Liver (tissue), 9 donors: ENCODE measurements around the gene ZNF618. TPM values are rescaled to one million over a fixed set of nuclear protein-coding genes. Genes with fewer than 3 reads are reported as not detected.
"Not testable (repeated sequence)": the region's sequence is repeated elsewhere in the genome, so short reads cannot be mapped to it uniquely, and the experiment has no call there.

ENCODE experiments used
- DNase-seq: peaks from one replicate; pipeline ENCODE4 v3.0.0-alpha.2; 2017; ENCODE audit warnings: low spot score
- H3K27ac ChIP-seq, 2 donors: one replicate each; pipeline ENCODE4 v1.7.0; 2013; ENCODE audit warnings: inconsistent platforms in 2 of 2, low read length in 2 of 2, control low read depth in 1 of 2, low read depth in 1 of 2, mild to moderate bottlenecking in 1 of 2
- H3K27me3 ChIP-seq, 4 donors: one replicate each; pipeline versions ENCODE4 v1.6.1 to v1.7.0; 2013; ENCODE audit warnings: low read length in 3 of 4, inconsistent platforms in 1 of 4, mild to moderate bottlenecking in 1 of 4, moderate library complexity in 1 of 4; ENCODE audit not compliant: control insufficient read depth in 4 of 4, insufficient read depth in 4 of 4
- H3K36me3 ChIP-seq, 4 donors: one replicate each; pipeline versions ENCODE4 v1.6.1 to v1.7.0; 2013; ENCODE audit warnings: low read length in 3 of 4, mild to moderate bottlenecking in 3 of 4, low read depth in 1 of 4, moderate library complexity in 1 of 4; ENCODE audit not compliant: control insufficient read depth in 4 of 4, insufficient read depth in 3 of 4
- H3K4me1 ChIP-seq, 4 donors: one replicate each; pipeline versions ENCODE4 v1.6.1 to v1.7.0; 2013; ENCODE audit warnings: low read length in 3 of 4, mild to moderate bottlenecking in 3 of 4, moderate library complexity in 1 of 4; ENCODE audit not compliant: control insufficient read depth in 4 of 4, insufficient read depth in 4 of 4
- H3K4me3 ChIP-seq, 3 donors: one replicate each; pipeline versions ENCODE4 v1.6.1 to v1.7.0; 2013; ENCODE audit warnings: low read length in 3 of 3, control low read depth in 1 of 3, low read depth in 1 of 3, mild to moderate bottlenecking in 1 of 3
- H3K9ac ChIP-seq, 2 donors: one replicate each; pipeline ENCODE4 v1.7.0; 2013; ENCODE audit warnings: low read length in 2 of 2, mild to moderate bottlenecking in 2 of 2, moderate library complexity in 2 of 2, control low read depth in 1 of 2, low read depth in 1 of 2
- H3K9me3 ChIP-seq, 4 donors: one replicate each; pipeline versions ENCODE4 v1.6.1 to v1.7.0; 2013; ENCODE audit warnings: low read length in 3 of 4; ENCODE audit not compliant: control insufficient read depth in 4 of 4
- CTCF ChIP-seq: fragments of 150-350 bp; IDR thresholded peaks from 2 replicates; pipeline ENCODE4 v1.5.1; 2017; ENCODE audit warnings: improper control_type of control experiment, low read depth, low read length; ENCODE audit not compliant: missing input control
- FOXA1 ChIP-seq: IDR thresholded peaks from 2 replicates; pipeline ENCODE4 v1.6.1; 2016; ENCODE audit warnings: antibody characterized with exemption
- FOXA2 ChIP-seq: IDR thresholded peaks from 2 replicates; pipeline ENCODE4 v1.6.1; 2016; ENCODE audit warnings: antibody characterized with exemption
- GABPA ChIP-seq, 2 donors: IDR thresholded peaks in 1 of 2; conservative IDR thresholded peaks in 1 of 2; 2 replicates each; pipeline ENCODE4 v1.6.1; 2016; ENCODE audit warnings: antibody characterized with exemption in 2 of 2, mild to moderate bottlenecking in 1 of 2, moderate library complexity in 1 of 2
- JUND ChIP-seq, 2 donors: IDR thresholded peaks; 2 replicates each; pipeline ENCODE4 v1.6.1; 2016; ENCODE audit warnings: antibody characterized with exemption in 2 of 2
- MAX ChIP-seq: IDR thresholded peaks from 2 replicates; pipeline ENCODE4 v1.6.1; 2016; ENCODE audit warnings: antibody characterized with exemption
- NR2F2 ChIP-seq: IDR thresholded peaks from 2 replicates; pipeline ENCODE4 v1.6.1; 2016; ENCODE audit warnings: antibody characterized with exemption
- RAD21 ChIP-seq, 2 donors: IDR thresholded peaks; 2 replicates each; pipeline ENCODE4 v1.6.1; 2016; ENCODE audit warnings: antibody characterized with exemption in 2 of 2, mild to moderate bottlenecking in 2 of 2
- SP1 ChIP-seq: IDR thresholded peaks from 2 replicates; pipeline ENCODE4 v1.6.1; 2018; ENCODE audit warnings: antibody characterized with exemption, mild to moderate bottlenecking
- TAF1 ChIP-seq: conservative IDR thresholded peaks from 2 replicates; pipeline ENCODE4 v1.6.1; 2016; ENCODE audit warnings: antibody characterized with exemption, mild to moderate bottlenecking
- YY1 ChIP-seq: IDR thresholded peaks from 2 replicates; pipeline ENCODE4 v1.6.1; 2016; ENCODE audit warnings: antibody characterized with exemption, mild to moderate bottlenecking
- WGBS: extraction: QIAGEN DNeasy Blood & Tissue Kit; methylation state at CpG from one replicate; pipeline ENCODE4 v1.1.7; 2013; 5-methylcytosine and 5-hydroxymethylcytosine counted together
- polyA plus RNA-seq, 2 donors: library from polyadenylated mRNA; stranded (reverse) in 1 of 2; unstranded in 1 of 2; fragments of 200-250 nt in 1 of 2; fragments of >200 nt in 1 of 2; fragmentation: Nextera tagmentation in 1 of 2; extraction: Ambion mirVana in 1 of 2; gene quantifications; one replicate each; pipeline versions ENCODE4 v1.2.1 to v1.2.3, GENCODE V29; 2013 to 2015
- total RNA-seq, 2 donors: library from RNA; depleted of rRNA; stranded (reverse); fragments of >200 nt; gene quantifications; one replicate each; pipeline ENCODE4 v1.2.3, GENCODE V29; 2014
- TF ChIP-seq, protein P1 (sequence below): IDR thresholded peaks from 2 replicates; pipeline ENCODE4 v1.6.1; 2016; ENCODE audit warnings: antibody characterized with exemption
- donor health status: healthy.
- donor health status: healthy.
- donor health status: healthy.
- donor health status: healthy.
- donor health status: healthy.

Gene ZNF618
- total and polyA plus RNA-seq, 4 donors: 2.2 to 6.5 (median 3.7) TPM

DNA sequence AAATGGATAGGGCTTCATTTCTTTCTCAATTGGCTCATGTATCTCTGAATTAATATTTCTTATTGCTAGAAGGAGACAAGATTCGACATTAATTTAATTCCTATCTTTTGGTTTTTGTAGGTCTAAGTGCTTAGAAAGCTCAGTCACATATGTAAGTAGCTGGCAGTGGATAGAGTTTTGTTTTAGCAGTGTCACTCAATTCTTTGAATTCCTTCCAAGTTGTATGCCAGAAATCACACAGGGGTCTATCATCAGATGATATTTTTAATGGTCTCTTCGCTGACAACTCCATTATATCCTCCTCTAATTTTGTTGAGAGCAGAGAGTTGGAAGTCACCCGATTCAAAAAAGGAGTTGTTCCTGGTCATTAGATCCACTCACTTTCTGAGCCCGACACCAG lies 119.3 kb downstream of the ZNF618 start:
- TF ChIP-seq FOXA2: no peak
- no peak for TF ChIP-seq CTCF
- TF ChIP-seq GABPA (IDR thresholded peaks at IDR 0.05 in 1 of 2, conservative IDR thresholded peaks at IDR 0.05 in 1 of 2): no peak
- Histone ChIP-seq H3K9ac (no peak overlapping the region), H3K4me1 (peaks cover 25 to 56% (median 43%) of the 10 kb centered on the region in 4 donors), H3K27me3 (no peaks in the 10 kb centered on the region), H3K27ac (no peak overlapping the region), H3K36me3 (peaks cover 0 to 3% (median 0%) of the 10 kb centered on the region in 4 donors), H3K9me3 (no peaks in the 10 kb centered on the region), H3K4me3 (no peak overlapping the region)
- no peak for DNase-seq
- WGBS: 74% methylated on average over 4 of the region's 4 CpGs

DNA sequence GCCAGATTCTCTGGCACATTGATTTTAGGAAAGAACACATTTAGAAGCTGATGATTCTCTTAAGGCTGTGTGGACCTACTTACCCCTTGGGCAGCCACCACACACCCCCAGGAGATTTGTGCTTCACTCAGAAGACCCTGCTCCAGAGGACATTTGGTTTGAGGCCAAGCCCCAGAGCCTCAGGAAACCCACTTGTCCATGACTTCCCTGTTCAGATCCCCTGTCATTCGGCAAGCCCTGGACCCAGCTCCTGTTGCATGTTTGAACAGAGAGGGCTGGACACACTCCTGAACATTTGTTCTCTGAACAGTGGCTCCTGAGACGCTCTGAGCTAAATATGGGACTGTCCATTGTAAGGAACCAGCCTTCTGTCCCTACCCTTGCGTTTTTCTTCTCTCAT lies 119.9 kb downstream of the ZNF618 start:
- H3K9ac ChIP-seq: no peak overlapping the region
- 77% methylated on average over 3 of the region's 3 CpGs for WGBS
- H3K4me3 ChIP-seq: no peak overlapping the region
- peaks cover 0 to 7% (median 1%) of the 10 kb centered on the region in 4 donors for H3K36me3 ChIP-seq
- no peak for DNase-seq
- no peak for TF ChIP-seq YY1
- no peak for TF ChIP-seq GABPA (IDR thresholded peaks at IDR 0.05 in 1 of 2, conservative IDR thresholded peaks at IDR 0.05 in 1 of 2)
- no peak for TF ChIP-seq SP1
- TF ChIP-seq TAF1: no peak
- TF ChIP-seq JUND (IDR thresholded peaks at IDR 0.05): no peak
- TF ChIP-seq, protein P1, sequence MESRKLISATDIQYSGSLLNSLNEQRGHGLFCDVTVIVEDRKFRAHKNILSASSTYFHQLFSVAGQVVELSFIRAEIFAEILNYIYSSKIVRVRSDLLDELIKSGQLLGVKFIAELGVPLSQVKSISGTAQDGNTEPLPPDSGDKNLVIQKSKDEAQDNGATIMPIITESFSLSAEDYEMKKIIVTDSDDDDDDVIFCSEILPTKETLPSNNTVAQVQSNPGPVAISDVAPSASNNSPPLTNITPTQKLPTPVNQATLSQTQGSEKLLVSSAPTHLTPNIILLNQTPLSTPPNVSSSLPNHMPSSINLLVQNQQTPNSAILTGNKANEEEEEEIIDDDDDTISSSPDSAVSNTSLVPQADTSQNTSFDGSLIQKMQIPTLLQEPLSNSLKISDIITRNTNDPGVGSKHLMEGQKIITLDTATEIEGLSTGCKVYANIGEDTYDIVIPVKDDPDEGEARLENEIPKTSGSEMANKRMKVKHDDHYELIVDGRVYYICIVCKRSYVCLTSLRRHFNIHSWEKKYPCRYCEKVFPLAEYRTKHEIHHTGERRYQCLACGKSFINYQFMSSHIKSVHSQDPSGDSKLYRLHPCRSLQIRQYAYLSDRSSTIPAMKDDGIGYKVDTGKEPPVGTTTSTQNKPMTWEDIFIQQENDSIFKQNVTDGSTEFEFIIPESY: no peak
- H3K4me1 ChIP-seq: peaks cover 22 to 51% (median 38%) of the 10 kb centered on the region in 4 donors
- H3K27me3 ChIP-seq: no peaks in the 10 kb centered on the region
- H3K27ac ChIP-seq: no peak overlapping the region
- H3K9me3 ChIP-seq: no peaks in the 10 kb centered on the region

GRCh38 chr9:113996531-113997001 lies 120.5 kb downstream of the ZNF618 start:
- no peaks in the 10 kb centered on the region for H3K9me3 ChIP-seq
- H3K4me1 ChIP-seq: peaks cover 19 to 46% (median 35%) of the 10 kb centered on the region in 4 donors
- no peak for DNase-seq
- no peak for TF ChIP-seq JUND (IDR thresholded peaks at IDR 0.05)
- peak in 1 of 2 donors; percentile 23 for TF ChIP-seq RAD21 (IDR thresholded peaks at IDR 0.05)
- TF ChIP-seq MAX: peak; percentile 25
- no peak for TF ChIP-seq FOXA2
- TF ChIP-seq NR2F2: no peak
- no peak for TF ChIP-seq FOXA1
- H3K4me3 ChIP-seq: no peak overlapping the region
- H3K27me3 ChIP-seq: no peaks in the 10 kb centered on the region
- 88% methylated on average over 6 of the region's 6 CpGs for WGBS
- no peak overlapping the region for H3K27ac ChIP-seq
- H3K9ac ChIP-seq: no peak overlapping the region
- H3K36me3 ChIP-seq: peaks cover 0 to 7% (median 1%) of the 10 kb centered on the region in 4 donors

GRCh38 chr9:113997064-113997463 lies 121.0 kb downstream of the ZNF618 start:
- H3K4me1 ChIP-seq: peaks cover 14 to 42% (median 30%) of the 10 kb centered on the region in 4 donors
- H3K9ac ChIP-seq, H3K36me3 ChIP-seq, H3K27ac ChIP-seq, H3K4me3 ChIP-seq, H3K27me3 ChIP-seq, H3K9me3 ChIP-seq: not testable (repeated sequence)
- 92% methylated on average over 3 of the region's 3 CpGs for WGBS
- DNase-seq: peak; percentile 19
